Amygdala (tissue), 56 donors: ENCODE measurements around the gene LRRN4.

ENCODE experiments used
- DNase-seq, 56 donors: peaks; one replicate each; lab custom pipeline; 2025; lab: John Stamatoyannopoulos, UW

Gene LRRN4

DNA sequence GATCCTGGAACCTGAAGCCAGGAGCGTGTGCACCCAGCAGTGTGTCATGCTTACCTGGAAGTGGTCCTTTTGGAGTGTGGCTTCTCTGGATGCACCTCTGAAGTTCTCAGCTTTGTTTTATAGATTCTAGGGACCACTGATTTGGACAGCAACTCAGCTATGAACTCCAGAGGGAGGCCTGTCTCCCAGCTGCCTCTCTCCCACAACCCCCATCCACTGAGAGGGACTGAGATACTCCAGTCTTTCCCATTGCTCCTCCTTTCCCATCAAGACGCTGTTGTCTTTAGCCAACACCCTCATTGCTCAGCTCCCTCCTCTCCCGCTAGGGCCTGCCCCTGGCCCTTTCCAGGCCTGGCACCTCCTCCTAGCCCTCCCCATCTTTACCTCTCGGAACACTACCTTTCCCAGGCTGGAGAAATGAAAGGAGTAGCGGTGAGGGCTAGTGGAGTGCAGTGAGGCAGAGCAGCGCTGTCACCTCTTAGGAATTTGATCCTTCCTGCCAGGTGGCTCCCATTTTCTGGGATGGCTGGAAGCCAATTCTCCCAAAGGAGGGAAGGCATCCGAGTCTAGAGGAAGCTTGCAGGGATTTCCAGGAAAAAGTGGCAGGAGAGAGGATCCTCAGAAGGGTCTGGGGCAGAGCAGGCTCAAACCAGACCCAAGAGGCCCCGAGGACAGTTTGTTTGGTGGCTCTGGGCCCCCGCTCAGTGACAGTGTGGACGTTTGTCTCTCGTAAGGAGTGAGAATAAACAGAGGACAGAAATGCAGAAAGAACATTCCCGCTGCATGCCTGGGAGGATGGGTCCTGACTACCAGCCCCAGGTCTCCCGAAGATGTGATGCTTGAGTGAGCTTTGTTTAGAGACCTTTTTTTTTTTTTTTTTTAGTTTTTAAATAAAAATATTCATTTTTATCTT, at the start of gene LRRN4:
Gene LRRN4, minus strand, starts transcription at position 285 of the 913 bp plus-strand sequence. CDS start 1,261 bp downstream, outside the sequence.
- DNase-seq, result no peak

DNA sequence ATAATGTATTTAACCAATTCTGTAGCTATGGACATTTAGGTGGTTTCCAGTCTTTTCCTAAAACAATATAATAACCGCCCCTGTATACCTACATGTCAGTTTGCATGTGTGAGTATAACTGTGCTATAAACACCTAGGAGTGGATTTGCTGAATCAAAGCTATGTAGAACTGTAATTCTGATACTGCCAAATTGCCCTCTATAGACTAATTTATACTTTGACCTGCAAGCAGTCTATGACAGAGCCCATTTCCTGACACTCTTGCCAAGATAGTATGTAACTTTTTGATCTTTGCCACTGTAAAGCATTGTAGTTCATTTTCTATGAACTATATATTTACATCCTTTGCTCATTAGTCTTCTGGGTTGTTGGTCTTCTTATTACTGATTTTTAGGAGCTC, 49.4 kb upstream of the LRRN4 start:
- DNase-seq, result no peak

DNA sequence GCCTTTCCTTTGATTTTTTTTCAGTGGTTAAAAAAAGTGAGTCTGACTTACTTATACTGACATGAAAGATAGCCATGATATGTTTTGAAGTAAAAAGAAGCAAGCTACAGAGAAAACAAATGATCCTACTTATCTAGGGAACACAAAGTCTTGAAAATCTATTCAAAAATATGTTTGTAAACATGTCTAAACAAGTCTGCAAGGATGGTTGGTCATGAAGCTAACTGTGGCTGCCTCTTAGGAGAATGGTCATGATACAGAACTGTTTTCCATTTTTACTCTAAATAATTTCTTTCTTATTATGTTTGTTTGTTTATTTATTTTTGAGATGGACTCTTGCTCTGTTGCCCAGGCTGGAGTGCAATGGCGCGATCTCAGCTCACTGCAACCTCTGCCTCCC, 47.5 kb upstream of the LRRN4 start:
- no peak for DNase-seq

DNA sequence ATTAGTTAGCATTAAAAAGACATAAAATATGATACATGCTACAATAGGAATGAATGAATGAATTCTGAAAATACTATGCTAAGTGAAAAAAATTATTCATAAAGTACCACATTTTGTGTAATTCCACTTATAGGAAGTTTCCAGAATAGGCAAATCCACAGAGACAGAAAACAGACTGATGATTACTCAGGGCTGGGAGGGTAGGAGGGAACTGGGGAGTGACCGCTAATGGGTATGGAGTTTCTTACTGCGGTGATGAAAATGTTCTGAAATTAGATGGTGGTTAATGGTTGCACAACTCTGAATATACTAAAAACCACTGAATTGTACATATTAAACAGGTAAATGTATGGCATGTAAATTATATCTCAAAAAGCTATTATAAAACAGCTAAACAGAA, 46.4 kb upstream of the LRRN4 start:
- no peak for DNase-seq

DNA sequence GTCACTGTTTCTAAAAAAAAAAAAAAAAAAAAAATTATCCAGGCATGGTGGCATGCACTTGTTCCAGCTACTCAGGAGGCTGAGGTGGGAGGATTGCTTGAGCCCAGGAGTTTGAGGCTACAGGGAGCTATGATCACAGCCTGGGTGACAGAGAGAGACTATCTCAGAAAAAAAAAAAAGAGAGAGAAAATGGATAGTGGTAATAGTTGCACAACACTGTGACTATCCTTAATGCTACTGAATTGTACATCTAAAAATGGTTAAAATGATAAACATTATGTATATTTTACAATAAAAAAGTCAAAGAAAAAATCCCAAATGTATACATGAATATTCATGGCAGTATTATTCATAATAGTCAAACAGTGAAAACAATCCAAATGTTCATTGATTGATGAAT, 46.0 kb upstream of the LRRN4 start:
- no peak for DNase-seq

DNA sequence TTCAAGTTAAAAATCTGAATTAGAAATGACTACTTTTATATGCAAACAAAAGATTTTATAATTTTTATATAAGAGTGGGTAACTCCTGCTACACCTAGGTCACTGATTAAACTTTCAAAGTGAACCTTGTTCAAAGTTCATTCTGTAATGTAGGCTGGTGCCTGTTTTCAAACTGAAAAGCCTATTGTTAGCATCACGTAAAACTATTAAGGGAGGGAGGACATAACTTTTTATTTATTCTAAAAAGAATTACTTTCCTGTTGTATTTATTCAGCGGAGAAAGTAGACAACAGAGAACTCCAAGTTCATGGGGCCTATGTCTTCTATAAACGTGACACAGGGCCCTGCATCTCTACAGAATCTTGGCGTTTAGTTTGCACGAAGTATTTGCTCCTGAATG, 41.5 kb upstream of the LRRN4 start:
- DNase-seq, result no peak

DNA sequence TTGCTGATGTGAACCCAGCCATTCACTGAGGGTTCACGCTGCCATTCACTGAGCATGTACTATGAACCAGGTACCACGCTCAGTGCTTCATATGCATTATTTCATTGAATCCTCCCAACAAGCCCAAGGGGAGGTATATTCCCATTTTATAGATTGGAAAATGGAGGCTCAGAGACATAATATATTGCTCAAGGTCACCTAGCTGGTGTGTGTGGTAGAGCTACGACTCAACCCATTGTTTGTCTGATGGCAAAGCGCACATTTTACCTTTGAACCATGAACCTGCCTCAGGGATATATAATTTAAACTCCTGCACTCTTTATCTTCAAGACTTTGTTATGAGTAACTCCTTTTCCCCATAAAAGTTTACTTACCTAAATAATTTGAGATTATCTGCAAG, 40.7 kb upstream of the LRRN4 start:
- no peak for DNase-seq

DNA sequence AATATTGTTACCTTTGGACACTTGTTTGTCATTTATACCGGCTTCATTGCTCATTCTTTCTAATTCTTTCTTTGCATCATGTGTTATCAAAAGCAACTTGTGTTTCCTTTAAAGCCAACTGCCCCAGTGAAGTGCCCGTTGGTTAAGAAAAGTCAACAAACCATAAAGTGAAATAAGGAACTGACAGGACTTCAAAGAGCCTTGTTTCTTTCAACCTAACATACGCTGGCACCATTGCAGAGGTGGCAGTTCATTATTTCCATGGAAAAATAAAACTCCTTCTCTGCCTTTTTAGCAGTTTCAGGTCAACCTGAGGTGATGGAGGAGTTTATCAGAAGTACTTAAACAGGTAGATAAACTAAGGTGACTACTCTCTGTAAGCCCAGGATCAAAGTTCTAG, 40.2 kb upstream of the LRRN4 start:
- no peak for DNase-seq

DNA sequence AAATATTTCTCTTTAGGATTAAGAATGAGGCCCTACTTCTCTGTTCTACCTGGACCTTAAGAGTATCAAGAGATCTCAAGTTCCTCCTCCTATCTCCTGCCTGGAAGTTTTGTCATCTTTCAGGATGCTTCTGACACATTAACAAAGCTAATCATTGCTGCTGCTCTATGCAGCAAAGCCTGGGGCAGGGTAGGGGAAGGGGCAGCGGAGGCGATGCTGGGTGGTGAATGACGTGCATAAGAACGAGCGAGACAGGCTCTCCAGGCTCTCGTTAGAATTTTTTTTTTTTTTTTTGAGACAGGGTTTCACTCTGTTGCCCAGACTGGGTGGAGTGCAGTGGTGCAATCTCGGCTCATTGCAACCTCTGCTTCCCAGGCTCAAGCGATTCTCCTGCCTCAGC, 37.8 kb upstream of the LRRN4 start:
- DNase-seq, result no peak

DNA sequence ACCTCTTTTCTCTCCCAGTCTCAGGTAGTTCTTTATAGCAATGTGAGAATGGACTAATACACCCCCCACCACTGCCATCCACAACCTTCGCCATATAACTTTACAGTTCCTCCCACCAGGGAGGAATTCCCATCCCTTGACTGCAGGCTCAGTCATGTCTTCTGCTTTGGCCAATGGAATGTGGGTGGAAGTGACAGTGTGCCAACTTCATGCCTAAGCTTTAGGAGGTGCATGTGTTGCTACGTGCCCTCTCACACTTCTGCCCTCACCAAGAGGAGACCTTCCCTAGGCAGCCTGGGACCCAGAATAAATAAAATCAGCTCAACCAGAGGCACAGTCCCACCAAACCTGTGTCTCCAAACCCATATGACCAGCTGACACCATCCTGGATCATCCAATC, 33.0 kb upstream of the LRRN4 start:
- DNase-seq, result no peak

DNA sequence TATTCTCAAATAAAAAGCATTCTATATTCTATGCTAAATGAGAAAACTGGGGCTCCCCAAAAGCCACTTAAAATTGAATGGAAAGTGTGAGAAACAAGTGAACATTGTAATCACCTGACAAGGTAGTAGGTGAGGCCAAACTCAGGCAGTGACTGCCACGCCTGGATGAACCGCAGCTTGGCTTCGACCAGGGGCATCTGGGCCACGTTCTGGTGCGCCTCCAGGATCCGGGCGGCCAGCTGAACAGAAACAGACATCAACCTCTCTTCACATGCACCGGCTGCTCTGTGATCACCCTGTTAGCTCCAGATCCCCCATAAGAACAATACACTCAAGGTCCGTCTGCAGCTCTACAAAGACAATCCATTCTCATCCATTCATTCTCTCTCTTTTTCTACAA, 30.1 kb upstream of the LRRN4 start:
- no peak for DNase-seq

DNA sequence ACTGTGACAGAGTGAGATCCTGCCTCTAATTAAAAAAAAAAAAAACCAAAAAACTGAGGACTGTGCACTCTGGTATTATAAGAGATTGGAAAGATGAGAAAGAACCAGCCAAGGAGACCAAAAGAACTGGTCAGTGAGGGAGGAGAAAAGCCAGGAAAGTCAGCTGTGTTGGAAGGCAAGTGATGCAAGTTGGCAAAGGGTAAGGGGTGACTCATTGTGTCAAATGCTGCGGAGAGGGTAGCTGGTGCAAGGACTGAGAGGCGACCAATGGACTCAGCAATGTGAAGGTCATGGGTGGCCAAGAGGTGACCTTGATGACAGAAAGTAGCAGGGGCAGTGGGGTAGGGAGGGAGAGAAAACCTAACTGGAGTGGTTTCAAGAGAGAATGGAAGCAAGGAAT, 27.4 kb upstream of the LRRN4 start:
- DNase-seq, result no peak

DNA sequence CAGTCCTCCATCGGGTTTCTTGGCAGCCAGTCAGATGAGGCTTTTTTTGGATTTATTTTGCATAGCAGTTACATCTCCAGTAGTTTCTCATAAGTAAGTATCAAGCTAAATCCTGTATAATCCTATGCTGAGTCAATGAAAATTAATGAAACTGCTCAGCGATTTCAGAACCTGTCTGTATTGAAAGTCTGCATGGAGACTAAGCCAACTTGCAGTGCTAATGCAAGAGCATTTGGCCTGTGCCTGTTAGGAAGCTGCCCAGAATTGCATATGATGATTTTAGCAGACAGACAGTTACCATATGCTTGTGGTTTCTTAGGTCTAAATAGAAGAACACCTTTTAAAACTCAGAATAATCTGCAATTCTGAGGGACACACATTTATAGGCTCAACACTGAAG, 25.2 kb upstream of the LRRN4 start:
- DNase-seq, result no peak

DNA sequence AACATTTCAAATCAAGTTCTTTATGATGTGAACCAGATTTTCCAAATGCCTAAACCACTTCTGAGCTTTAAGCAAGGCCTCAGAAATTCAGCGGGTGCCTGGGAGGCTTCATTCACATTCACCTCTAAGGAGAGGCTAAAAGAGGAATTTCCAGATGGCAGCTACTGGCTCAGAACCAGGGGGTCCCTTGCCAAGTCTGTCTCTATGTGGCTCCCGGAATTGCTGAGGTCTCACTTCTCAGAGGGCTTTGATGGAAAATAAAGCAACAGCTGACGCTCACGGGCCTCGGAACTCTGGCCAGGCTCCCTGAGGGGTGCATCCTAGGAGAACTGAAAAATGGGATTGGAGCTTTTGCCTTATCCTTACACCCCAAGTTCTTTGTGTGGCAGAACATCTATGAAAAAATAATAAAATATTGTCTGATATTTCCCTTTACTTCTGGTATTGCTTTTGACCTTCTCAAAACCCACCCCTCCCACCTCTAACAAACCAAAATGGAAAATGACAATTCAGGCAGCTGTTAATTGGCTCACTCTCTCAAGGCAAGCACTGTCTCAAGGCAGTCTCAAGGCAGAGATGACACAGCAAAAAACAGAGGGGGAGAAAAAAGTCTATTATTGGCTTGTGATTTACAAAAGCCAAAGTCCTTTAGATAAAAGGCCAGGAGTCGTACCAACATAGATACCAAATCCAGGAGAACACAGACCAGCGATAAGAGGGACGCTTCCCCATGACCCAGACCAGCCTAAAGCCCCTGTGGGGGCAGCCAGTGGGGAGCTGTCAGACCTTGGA, 21.8 kb upstream of the LRRN4 start:
- peak in 22 of 56 donors; percentile 2 to 43 (median 11) for DNase-seq

DNA sequence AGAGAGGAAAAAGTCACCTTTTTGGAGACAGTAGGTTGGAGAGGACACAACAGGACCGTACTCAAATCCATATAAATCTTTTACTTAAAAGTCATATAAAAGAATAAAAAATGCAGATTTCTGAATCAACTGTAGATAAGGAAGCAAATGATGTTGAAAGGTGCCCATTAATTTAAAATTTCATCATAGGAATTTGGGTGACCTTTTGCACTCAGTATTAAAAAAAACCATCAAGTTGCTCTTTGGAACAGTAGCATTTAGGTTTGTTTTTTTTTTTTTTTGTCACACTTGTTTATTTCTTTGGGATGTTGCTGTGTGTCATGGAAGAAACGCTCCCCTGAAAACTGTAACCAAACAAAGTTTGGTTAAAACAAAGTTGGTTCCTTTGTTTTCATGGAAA, 20.9 kb upstream of the LRRN4 start:
- no peak for DNase-seq

DNA sequence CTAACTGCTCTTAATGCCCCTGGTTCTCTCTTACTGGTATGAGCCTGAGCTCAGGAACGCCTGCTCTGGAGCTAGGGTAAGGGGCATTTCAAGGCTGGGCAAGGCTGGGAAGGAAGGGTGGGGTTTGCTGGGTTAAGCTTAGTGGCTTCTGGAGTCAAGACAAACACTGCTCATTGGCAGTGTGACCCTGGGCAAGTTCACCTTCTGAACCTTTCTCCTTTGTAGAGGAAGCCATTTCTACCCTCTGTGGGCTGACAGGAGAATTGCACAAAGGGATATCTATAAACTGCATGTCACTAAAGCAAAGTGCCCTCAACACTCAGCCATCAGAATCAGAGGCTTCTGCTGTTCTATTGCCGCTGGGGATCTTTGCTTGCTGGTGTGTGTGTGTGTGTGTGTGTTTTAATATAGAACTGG, 20.3 kb upstream of the LRRN4 start:
- DNase-seq, result no peak

DNA sequence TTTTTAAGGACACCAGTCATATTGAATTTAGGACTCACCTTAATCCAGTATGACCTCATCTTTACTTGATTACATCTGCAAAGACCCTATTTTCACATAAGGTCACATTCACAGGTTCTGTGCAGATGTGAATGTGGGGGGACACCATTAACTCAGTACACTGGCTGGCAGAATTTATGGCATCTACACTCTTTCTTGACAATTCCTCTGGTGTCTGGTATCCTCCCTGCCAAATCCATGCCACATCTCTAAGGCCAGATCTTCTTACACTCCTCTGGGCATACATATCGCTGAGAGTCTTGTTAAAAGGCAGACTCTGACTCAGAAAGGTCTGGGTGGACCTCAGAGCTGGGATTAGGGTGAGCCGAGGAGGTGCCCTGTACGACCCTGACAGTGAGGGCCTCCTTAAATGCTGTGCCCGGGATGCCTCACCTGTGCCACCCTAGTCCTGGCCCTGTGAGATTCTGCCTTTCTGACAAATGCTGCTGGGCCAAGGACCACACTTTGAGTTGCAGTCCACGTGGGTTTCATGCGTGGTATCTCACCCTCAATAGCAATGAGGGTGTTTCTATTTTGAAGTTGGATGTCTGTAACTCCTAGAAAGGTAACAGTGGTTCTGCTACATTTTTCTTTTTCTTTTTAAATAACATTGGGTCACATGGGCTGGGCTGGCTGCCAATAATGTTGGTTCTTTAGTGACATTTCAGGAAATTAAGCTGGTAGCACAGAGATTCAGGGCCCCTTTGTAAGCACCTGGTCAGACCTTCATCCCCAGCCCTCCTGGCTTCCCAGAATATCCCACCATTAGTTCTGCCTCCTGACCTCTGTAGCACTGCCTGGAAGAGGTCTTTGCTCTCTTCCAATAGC, 17.2 kb upstream of the LRRN4 start:
- DNase-seq, result no peak

DNA sequence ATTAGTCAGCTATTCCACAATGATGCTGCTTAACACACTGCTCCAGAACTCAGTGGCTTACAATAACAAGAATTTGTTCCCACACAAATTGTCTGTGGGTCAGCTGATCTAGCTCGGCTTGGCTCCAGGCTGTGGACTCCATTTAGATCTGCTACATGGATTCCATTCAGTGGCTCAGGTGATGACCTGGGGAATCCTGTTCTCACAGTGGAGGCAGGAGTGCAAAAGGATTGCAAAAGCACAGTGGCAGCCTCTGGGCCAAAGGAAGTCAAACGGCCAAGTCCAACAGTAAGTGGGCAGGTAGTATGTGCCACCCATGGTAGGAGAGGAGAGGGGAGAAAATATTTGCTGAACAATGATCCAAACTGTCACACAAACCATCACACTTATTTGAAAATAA, 15.8 kb upstream of the LRRN4 start:
- no peak for DNase-seq

DNA sequence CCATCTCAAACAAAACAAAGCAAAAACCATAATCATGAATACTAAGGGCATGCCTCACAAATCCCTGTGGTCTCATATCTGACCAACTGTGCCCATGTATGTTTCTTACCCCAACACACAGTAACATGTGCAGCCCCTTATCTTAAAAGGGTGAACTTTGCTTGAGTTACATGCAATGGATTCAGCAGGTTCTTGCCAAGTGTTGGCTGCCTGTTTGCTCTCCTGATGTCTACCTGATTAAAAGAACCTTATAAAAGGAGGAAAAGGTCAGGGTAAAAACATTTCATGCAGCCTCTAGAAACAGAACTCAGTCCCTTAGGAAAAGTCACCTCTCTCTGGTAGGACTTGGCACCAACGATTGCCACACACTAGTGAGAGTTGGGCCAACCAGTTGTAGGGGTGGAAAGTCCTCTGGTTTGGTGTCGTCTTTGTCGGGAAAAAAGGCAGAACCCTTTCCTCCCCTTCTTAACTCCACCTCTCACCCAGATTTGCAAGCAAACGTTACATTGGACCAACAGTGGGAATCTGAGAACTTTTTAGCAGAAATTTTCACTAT, 14.0 kb upstream of the LRRN4 start:
- no peak for DNase-seq

DNA sequence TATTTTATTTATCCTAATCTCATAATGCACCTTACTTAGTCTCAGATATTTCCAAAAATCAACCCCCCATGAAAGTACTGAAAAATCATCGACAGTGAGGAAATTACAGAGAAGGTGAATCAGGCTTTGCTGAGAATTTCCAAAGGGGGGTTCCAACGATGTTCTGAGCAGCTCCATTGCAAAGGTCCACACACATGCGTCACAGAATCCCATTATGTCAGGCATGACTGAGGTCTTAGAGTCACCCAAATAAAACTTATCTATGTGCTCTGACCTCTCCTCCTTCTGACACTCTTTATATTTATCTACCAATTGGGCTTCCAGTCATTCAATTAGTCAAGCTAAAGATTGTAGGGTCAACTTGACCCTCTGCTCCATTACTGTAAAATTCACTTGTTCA, 12.7 kb upstream of the LRRN4 start:
- DNase-seq, result no peak

DNA sequence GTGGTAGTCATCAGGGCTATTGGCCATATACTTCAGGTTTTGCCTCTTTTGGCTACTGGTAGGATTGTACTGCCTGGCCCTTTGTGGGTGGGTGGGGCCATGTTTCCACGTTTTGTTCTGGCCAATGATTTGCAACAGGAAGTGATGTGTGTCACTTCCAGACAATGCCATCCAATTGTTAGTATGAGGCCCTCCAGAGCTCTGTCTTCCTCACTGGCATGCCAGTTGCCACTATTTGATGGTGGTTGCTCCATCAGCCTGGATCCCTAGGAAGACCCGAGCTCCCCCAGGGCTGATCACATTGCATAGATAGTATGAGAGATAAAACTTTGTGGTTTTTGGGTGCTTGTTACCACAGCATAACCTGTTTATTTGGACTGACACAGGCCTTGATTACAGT, 7.7 kb upstream of the LRRN4 start:
- DNase-seq, result no peak
